HG02588 (cell line): ENCODE data around the gene IFIT3.
A peak's percentile ranks its signal among the peaks of the same experiment; 100 is the strongest.
"Not testable (repeated sequence)": the region's sequence is repeated elsewhere in the genome, so short reads cannot be mapped to it uniquely, and the experiment has no call there.

Experiments used
- ATAC-seq: cut with Tn5 transposase; IDR thresholded peaks from one replicate; pipeline ENCODE4 v1.9.1; 2021; ENCODE audit warnings: mild to moderate bottlenecking, moderate library complexity; ENCODE audit not compliant: unreplicated experiment

IFIT3 gene

GRCh38 chr10:89327803-89328441 is at the start of gene IFIT3:
Gene IFIT3, plus strand, starts transcription at chr10:89327997. Its CDS starts 77 bp downstream, at chr10:89328074.
- ATAC-seq: no peak

GRCh38 chr10:89278034-89278535 is 49.7 kb upstream of the IFIT3 start:
- no peak for ATAC-seq

- ATAC-seq: no peak
Observed at GRCh38 chr10:89278900-89279392, 48.9 kb upstream of the IFIT3 start.

GRCh38 chr10:89279421-89279869 is 48.4 kb upstream of the IFIT3 start:
- ATAC-seq: no peak

- no peak for ATAC-seq
Observed at GRCh38 chr10:89280508-89280907, 47.3 kb upstream of the IFIT3 start.

GRCh38 chr10:89281606-89282395 is 46.0 kb upstream of the IFIT3 start:
- ATAC-seq: no peak

GRCh38 chr10:89283025-89283935 is 44.5 kb upstream of the IFIT3 start:
- ATAC-seq: no peak

- ATAC-seq: no peak
Observed at GRCh38 chr10:89283936-89284475, 43.8 kb upstream of the IFIT3 start.

GRCh38 chr10:89284711-89285110 is 43.1 kb upstream of the IFIT3 start:
- not testable (repeated sequence) for ATAC-seq

GRCh38 chr10:89285303-89285702 is 42.5 kb upstream of the IFIT3 start:
- not testable (repeated sequence) for ATAC-seq

- no peak for ATAC-seq
Observed at GRCh38 chr10:89294721-89295239, 33.0 kb upstream of the IFIT3 start.

GRCh38 chr10:89295597-89295996 is 32.2 kb upstream of the IFIT3 start:
- ATAC-seq: no peak

GRCh38 chr10:89296220-89296648 is 31.6 kb upstream of the IFIT3 start:
- no peak for ATAC-seq

- ATAC-seq: no peak
Observed at GRCh38 chr10:89297356-89297755, 30.4 kb upstream of the IFIT3 start.

GRCh38 chr10:89297791-89298190 is 30.0 kb upstream of the IFIT3 start:
- no peak for ATAC-seq

GRCh38 chr10:89299031-89299430 is 28.8 kb upstream of the IFIT3 start:
- ATAC-seq: no peak

- no peak for ATAC-seq
Observed at GRCh38 chr10:89301232-89301631, 26.6 kb upstream of the IFIT3 start.

- peak; percentile 63 for ATAC-seq
Observed at GRCh38 chr10:89301721-89302445, 25.9 kb upstream of the IFIT3 start, which contains the start of gene IFIT2. Gene IFIT2, plus strand, starts transcription at chr10:89302046. Its CDS starts 78 bp downstream, at chr10:89302124.

- ATAC-seq: no peak
Observed at GRCh38 chr10:89302625-89303024, 25.2 kb upstream of the IFIT3 start.
